GM12873 (cell line): Measurements from ENCODE around the gene SYDE2.

ENCODE experiments used
- TF ChIP-seq, protein P1 (sequence below): IDR thresholded peaks from 2 replicates; pipeline ENCODE4 v1.5.1; 2012; ENCODE audit warnings: low read depth, mild to moderate bottlenecking, moderate library complexity, low read length, control low read depth; ENCODE audit not compliant: insufficient read depth; ENCODE audit errors: missing control alignments

The SYDE2 gene

DNA sequence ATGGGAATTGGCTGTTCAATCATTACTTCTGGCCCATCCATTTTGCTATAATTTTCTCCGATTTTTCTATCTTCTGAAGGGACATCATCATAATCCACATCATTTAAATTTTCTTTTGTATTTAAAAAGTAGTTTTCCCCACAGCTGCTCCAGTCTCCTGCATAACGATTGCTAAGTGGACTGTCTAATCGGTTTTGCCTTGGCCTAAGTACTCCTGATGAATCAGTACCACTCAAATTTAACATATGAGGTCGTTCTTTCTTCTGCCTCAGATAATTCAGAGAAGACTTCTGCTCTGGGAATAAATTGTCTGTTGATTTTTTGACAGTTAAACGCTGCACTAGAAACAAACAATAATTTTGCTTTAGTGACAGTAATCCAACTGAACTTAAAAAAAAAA is 41.9 kb downstream of the SYDE2 start:
- TF ChIP-seq, protein P1, sequence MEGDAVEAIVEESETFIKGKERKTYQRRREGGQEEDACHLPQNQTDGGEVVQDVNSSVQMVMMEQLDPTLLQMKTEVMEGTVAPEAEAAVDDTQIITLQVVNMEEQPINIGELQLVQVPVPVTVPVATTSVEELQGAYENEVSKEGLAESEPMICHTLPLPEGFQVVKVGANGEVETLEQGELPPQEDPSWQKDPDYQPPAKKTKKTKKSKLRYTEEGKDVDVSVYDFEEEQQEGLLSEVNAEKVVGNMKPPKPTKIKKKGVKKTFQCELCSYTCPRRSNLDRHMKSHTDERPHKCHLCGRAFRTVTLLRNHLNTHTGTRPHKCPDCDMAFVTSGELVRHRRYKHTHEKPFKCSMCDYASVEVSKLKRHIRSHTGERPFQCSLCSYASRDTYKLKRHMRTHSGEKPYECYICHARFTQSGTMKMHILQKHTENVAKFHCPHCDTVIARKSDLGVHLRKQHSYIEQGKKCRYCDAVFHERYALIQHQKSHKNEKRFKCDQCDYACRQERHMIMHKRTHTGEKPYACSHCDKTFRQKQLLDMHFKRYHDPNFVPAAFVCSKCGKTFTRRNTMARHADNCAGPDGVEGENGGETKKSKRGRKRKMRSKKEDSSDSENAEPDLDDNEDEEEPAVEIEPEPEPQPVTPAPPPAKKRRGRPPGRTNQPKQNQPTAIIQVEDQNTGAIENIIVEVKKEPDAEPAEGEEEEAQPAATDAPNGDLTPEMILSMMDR: no peak

DNA sequence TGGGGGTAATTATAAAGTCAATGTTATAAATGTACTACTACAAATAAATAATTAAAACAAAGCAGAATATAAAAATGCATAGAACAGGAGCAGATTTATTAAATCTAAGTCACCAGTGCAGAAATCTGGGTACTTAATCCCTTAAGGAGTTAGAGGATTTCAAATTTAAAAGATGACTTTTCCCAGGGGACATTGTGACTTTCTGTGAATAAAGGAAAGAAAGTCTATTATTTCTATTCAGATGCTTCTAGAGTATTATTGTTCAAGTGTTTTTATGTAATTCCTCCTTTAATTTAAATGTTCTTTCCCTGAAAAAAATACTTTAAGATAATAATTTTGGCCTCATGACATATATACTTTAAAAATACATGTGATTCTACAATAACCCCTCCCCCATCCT is 43.4 kb downstream of the SYDE2 start:
- TF ChIP-seq, protein P1: no peak

DNA sequence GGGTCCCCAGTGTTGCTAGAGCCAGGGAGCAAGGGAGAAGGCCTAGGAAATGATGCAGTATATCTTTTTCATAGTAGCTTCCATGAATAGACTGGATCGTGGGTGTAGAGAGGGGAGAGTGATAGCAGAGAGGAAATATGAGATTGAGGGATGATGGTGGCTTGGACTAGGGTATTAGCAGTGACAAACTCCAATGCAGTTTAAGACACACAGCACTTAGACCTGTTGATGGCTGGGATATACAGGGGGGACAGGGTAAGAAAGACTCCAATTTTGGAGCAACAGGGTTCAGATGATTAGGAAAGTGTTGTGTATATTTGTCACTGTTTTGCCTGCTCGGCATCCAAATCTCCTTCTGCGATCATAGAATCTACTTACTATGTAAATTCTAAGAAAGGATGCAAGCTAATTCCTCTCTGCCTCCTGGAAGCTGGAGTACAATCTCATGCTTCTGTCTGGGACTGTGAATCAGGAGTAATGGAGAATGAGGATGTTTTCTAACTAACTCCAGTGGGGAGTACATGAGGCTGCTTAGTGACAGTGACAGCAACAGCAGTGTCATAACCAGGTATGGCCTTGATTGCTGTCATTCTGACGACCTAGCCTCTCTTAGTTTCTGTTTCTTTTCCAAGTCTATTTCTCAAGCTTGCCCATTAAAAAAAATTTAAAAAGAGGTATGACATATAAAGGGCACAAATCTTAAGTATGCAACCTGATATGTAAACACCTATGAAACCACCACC is 47.5 kb downstream of the SYDE2 start:
- TF ChIP-seq, protein P1: no peak

DNA sequence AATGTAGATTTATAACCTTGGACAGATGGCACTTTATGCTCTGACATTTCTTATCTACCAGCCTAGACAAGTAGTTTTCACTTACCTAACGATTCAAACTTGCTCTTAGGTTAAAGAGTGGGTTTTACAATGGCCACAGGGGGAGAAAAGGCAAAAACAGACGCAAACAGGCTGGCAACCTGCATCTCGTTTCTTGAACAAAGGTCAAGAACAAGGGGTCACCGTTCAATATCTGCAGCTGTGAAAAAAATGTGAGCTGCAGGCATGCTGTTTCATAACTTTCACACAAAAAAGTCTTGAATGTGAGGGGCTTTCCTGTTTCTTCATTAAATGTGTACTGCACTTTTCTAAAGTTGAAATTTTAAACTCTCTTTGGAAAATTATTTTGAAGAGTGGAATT is 49.4 kb downstream of the SYDE2 start:
- TF ChIP-seq, protein P1: no peak

DNA sequence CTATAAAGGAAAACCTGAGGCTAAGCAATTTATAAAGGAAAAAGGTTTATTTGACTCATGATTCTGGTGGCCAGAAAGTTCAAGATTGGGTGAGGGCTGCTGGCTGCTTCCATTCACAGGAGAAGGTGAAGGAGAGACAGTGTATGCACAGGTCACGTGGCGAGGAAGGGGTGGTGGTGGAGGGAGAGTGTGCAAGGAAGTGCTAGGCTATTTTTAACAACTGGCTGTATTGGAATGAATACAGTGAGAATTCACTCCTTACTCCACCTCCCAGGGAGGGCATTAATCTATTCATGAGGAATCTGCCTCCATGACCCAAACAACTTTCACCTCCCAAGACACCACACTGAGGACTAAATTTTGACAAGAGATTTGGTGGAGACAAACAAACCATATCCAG is 51.0 kb downstream of the SYDE2 start:
- TF ChIP-seq, protein P1: no peak

DNA sequence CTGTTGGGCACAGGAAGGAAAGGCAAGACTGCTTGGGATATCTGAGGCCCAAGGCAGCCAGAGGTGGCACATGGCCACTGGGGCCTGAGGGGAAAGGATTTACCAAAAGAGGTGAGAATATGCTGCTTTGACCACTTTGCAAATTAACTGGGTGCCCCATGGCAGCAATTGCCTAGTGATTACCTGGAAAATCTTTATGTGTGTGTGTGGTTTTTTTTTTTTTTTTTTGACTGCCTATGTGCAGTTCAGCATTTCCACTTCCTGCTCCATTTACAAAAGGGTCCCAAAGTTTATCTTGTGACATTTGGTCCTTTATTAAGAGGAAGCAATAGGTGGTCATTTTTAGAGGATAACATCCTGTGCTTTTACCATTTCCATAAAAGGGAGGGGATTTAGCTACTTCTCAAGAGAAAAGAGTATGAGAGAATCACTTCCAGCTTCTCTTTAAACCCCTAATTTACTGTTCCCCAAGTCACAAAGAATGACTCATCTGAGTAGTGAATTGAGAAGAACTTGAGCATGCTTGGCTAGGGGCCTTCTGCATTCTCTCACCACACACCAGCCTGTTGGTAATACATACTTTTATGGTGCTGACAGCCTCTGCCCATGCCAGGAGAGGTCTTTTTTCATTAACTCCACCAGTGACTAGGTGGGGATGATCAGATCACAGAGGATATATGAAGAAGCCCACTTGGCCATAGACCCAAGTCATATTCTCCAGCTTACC is 52.1 kb downstream of the SYDE2 start:
- TF ChIP-seq, protein P1: no peak

DNA sequence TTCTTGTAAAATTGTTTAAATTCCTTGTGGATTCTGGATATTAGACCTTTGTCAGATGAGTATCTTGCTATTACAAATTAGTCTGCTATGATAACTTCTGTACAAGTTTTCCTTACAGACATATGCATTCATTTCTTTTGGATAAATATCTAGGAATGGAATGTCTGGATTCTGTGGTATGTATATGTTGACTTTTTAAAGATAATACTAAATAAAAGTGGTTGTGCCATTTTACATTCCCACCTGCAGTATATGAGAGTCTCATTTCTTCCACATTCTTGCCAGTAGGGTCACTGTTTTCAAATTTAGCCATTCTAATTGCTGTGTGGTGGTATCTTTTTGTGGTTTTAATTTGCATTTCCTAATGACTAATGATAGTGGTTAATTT is 53.9 kb downstream of the SYDE2 start:
- TF ChIP-seq, protein P1: no peak
